NB4 (cell line): Measurements from ENCODE around the gene MYOCD.

Experiments used
- DNase-seq: peaks from one replicate; pipeline ENCODE4 v3.0.0; 2010; ENCODE audit warnings: low read depth
- H3K4me3 ChIP-seq: one replicate; pipeline ENCODE4 v1.5.1; 2011; ENCODE audit warnings: mild to moderate bottlenecking, low read depth, low read length, moderate library complexity
- MYC ChIP-seq: IDR thresholded peaks from 2 replicates; pipeline ENCODE4 v1.6.1; 2011; ENCODE audit warnings: low read depth, low read length
- POLR2A ChIP-seq: IDR thresholded peaks from 2 replicates; pipeline ENCODE4 v1.6.1; 2011; ENCODE audit warnings: mild to moderate bottlenecking; ENCODE audit not compliant: insufficient read length; ENCODE audit errors: extremely low read depth
- TF ChIP-seq, protein P1 (sequence below): IDR thresholded peaks from 2 replicates; pipeline ENCODE4 v1.6.1; 2011; ENCODE audit warnings: low read depth, low read length
- TF ChIP-seq, protein P2 (sequence below): IDR thresholded peaks from one replicate; pipeline ENCODE4 v1.5.1; 2012; ENCODE audit warnings: low read depth, low read length

The MYOCD gene, protein sequence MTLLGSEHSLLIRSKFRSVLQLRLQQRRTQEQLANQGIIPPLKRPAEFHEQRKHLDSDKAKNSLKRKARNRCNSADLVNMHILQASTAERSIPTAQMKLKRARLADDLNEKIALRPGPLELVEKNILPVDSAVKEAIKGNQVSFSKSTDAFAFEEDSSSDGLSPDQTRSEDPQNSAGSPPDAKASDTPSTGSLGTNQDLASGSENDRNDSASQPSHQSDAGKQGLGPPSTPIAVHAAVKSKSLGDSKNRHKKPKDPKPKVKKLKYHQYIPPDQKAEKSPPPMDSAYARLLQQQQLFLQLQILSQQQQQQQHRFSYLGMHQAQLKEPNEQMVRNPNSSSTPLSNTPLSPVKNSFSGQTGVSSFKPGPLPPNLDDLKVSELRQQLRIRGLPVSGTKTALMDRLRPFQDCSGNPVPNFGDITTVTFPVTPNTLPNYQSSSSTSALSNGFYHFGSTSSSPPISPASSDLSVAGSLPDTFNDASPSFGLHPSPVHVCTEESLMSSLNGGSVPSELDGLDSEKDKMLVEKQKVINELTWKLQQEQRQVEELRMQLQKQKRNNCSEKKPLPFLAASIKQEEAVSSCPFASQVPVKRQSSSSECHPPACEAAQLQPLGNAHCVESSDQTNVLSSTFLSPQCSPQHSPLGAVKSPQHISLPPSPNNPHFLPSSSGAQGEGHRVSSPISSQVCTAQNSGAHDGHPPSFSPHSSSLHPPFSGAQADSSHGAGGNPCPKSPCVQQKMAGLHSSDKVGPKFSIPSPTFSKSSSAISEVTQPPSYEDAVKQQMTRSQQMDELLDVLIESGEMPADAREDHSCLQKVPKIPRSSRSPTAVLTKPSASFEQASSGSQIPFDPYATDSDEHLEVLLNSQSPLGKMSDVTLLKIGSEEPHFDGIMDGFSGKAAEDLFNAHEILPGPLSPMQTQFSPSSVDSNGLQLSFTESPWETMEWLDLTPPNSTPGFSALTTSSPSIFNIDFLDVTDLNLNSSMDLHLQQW

DNA sequence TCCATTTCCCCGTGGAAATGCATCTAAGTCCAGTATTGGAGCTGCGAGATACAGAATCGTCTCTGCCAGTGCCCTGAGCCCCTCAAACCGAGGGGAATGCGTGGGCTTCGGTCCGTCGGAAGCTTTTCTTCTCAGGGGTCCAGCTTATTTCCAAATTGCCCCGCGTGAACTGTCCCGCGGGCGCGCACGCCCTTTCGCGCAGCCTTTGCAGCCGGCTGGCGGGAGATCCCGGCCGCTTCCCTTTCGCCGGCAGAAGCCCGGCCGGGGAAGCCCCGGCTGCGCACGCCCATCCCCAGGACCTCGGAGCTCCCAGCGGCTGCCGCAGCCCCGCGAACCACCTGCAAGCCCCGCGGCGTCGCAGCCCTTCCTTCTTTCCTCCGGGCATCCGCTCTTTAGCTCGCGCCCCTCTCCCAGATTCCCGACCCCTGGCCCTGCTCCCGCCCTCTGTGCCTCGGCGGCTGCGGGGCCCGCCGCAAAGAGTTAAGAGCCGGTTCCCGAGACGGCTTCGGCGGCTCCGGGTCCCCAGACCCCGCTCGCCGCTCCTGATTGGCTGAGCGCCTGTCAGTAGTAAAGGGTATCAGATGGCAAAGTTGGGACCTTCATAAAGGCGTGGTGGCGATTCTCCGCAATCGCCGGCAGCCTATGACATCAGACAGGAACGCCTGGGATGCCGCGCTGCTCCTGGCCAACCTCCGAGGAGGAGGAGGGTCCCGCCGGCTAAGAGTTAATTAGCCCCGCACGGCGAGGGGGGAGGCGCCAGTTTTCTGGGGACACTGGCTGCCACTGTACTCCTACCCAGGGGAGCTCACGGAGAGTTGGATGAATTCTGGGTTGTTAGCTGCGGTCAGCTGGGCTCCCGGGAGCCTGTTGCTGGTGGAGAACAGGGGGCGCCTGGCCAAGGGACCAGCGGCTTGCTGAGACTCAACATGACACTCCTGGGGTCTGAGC, at the start of gene MYOCD:
Gene MYOCD (plus strand): TSS at position 628 of the 948 bp plus-strand sequence. CDS start 299 bp downstream, at position 927.
- DNase-seq, result no peak
- TF ChIP-seq, protein P1, sequence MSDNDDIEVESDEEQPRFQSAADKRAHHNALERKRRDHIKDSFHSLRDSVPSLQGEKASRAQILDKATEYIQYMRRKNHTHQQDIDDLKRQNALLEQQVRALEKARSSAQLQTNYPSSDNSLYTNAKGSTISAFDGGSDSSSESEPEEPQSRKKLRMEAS, result no peak
- TF ChIP-seq, protein P2, sequence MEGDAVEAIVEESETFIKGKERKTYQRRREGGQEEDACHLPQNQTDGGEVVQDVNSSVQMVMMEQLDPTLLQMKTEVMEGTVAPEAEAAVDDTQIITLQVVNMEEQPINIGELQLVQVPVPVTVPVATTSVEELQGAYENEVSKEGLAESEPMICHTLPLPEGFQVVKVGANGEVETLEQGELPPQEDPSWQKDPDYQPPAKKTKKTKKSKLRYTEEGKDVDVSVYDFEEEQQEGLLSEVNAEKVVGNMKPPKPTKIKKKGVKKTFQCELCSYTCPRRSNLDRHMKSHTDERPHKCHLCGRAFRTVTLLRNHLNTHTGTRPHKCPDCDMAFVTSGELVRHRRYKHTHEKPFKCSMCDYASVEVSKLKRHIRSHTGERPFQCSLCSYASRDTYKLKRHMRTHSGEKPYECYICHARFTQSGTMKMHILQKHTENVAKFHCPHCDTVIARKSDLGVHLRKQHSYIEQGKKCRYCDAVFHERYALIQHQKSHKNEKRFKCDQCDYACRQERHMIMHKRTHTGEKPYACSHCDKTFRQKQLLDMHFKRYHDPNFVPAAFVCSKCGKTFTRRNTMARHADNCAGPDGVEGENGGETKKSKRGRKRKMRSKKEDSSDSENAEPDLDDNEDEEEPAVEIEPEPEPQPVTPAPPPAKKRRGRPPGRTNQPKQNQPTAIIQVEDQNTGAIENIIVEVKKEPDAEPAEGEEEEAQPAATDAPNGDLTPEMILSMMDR, result no peak
- TF ChIP-seq POLR2A (no peak), MYC (no peak)
- H3K4me3 ChIP-seq, result no peak within 1 kb of the TSS

DNA sequence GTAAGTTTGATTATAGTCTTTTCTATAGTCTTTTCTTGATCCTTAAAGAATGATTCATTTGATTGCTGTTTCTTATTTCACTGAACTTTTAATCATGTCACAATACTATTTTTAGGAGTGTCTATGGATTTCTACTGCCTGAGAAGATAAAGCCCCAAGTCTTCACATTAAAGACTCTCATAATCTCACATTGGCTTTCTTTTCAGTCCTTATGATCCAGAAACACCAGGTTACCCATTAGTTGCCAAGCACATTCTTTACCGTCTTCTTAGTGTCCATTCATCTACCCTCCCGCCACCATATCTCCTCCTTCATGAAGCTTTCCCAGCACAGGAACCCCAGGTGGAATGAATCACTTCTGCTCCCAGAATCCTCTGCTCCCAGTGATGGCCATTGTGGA, 49.5 kb upstream of the MYOCD start:
- H3K4me3 ChIP-seq, result no peak overlapping the region
- TF ChIP-seq POLR2A (no peak), MYC (no peak)
- TF ChIP-seq, protein P2, result no peak
- TF ChIP-seq, protein P1, result no peak
- DNase-seq, result no peak

DNA sequence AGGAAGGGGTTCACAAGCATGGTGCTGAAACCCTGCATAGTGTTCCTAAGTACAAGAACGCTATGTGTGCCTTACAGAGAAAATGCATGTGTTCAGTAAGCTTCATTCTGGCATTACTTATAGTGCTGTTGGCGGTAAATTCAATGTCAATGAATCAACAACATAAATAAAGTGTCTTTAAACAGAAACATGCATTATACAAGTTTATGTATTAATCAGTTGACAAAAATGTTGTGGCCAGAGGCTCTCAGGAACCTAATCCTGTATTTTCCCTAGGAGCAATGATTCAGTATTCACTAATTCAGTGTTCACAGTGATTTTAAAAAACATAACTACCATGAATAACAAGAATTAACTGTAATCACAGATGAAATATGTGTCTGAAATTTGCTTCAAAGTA, 47.1 kb upstream of the MYOCD start:
- no peak for DNase-seq
- TF ChIP-seq, protein P2, result no peak
- TF ChIP-seq POLR2A, result no peak
- TF ChIP-seq, protein P1, result no peak
- TF ChIP-seq MYC, result no peak
- no peak overlapping the region for H3K4me3 ChIP-seq

DNA sequence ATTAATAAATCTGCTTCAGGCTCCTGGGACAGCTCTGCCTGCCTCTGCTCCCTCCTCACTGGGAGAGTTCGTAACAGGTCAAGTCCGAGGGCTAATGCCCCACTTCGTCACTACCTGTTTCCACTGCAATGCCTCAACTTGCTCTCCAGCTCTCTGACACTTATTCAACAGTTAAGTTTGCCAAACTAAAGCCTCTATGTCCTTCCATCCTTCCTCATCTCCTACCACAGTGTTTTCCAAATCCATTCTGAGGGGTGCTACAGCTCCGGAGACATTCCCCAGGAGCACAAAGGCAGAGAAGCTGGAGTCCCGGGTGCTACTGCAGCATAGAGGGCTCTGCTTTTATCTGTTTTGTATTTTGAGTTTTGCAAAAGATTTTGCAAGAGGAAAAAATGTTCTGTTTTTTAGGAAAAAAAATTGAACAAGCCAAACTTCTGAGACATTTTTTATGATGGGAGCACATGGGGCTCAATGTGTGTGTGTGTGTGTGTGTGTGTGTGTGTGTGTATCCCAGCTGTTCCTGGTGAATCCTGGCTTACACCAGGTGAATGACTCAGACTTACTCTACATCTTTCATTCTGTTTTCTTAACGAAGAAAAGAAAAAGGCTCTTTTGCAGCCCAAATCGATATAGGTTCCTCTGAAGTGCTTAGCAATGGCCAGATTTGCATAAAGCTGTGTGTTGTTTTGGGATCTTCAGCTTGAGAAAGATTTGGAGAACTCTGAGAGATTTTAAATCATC, 46.1 kb upstream of the MYOCD start:
- H3K4me3 ChIP-seq, result no peak overlapping the region
- no peak for TF ChIP-seq MYC
- TF ChIP-seq, protein P2, result no peak
- no peak for DNase-seq
